Stimulated activated CD4-positive, alpha-beta T cell treated with anti-CD3 and anti-CD28 coated beads, TNF-alpha, amount 100 ng/mL, for 24 hours (primary cell): Measurements from ENCODE around the gene FAM221A.
A peak's percentile ranks its signal among the peaks of the same experiment; 100 is the strongest.
"Not testable (repeated sequence)": the region's sequence is repeated elsewhere in the genome, so short reads cannot be mapped to it uniquely, and the experiment has no call there.

Experiments used
- DNase-seq, 3 experiments: peaks; one replicate each; pipeline ENCODE4 v3.0.0-alpha.2; 2020; ENCODE audit warnings: low read depth in 3 of 3

Gene FAM221A

GRCh38 chr7:23679898-23680413 is at the start of gene FAM221A:
Gene FAM221A (plus strand): TSS chr7:23680199. CDS start chr7:23680219, 20 bp downstream.
- DNase-seq = peak; percentile 57 to 84 (median 70)

- DNase-seq = no peak
These were observed 46.6 kb upstream of the FAM221A start for GRCh38 chr7:23633417-23633816.

GRCh38 chr7:23645822-23646221 is 34.2 kb upstream of the FAM221A start:
- DNase-seq = no peak

GRCh38 chr7:23653942-23654341 is 26.1 kb upstream of the FAM221A start:
- DNase-seq = no peak

GRCh38 chr7:23654508-23654907 is 25.5 kb upstream of the FAM221A start:
- DNase-seq = no peak

GRCh38 chr7:23655433-23655832 is 24.6 kb upstream of the FAM221A start:
- DNase-seq = no peak

GRCh38 chr7:23658831-23659427 is 21.1 kb upstream of the FAM221A start:
- no peak for DNase-seq

- DNase-seq = no peak
These were observed 18.6 kb upstream of the FAM221A start for GRCh38 chr7:23661385-23661784.

- no peak for DNase-seq
These were observed 17.6 kb upstream of the FAM221A start for GRCh38 chr7:23662124-23662983.

GRCh38 chr7:23662984-23663313 is 17.1 kb upstream of the FAM221A start:
- DNase-seq = no peak

GRCh38 chr7:23664122-23664521 is 15.9 kb upstream of the FAM221A start:
- DNase-seq = no peak

- DNase-seq = no peak
These were observed 8.0 kb upstream of the FAM221A start for GRCh38 chr7:23672033-23672432.

GRCh38 chr7:23680414-23681405 is 711 bp downstream of the FAM221A start:
- DNase-seq = peak in 2 of 3 experiments; percentile 11 to 48

- DNase-seq = not testable (repeated sequence)
These were observed 4.0 kb downstream of the FAM221A start for GRCh38 chr7:23684041-23684440.

GRCh38 chr7:23685731-23686130 is 5.7 kb downstream of the FAM221A start:
- no peak for DNase-seq

GRCh38 chr7:23687011-23687410 is 7.0 kb downstream of the FAM221A start:
- no peak for DNase-seq

- DNase-seq = no peak
These were observed 9.2 kb downstream of the FAM221A start for GRCh38 chr7:23689165-23689564.

GRCh38 chr7:23691320-23691719 is 11.3 kb downstream of the FAM221A start:
- no peak for DNase-seq

- DNase-seq = no peak
These were observed 13.2 kb downstream of the FAM221A start for GRCh38 chr7:23693224-23693623.

GRCh38 chr7:23696916-23697441 is 17.0 kb downstream of the FAM221A start:
- peak in 2 of 3 experiments; percentile 11 to 51 for DNase-seq

- no peak for DNase-seq
These were observed 18.8 kb downstream of the FAM221A start for GRCh38 chr7:23698822-23699221.

- no peak for DNase-seq
These were observed 20.0 kb downstream of the FAM221A start for GRCh38 chr7:23700046-23700445.
